Islet precursor cell (in vitro differentiated cells): ENCODE measurements around the gene ZNF573.
"Not testable (repeated sequence)": the region's sequence is repeated elsewhere in the genome, so short reads cannot be mapped to it uniquely, and the experiment has no call there.

Experiments used
- DNase-seq: peaks from one replicate; pipeline ENCODE4 v3.0.0-alpha.2; 2018

Gene ZNF573

DNA sequence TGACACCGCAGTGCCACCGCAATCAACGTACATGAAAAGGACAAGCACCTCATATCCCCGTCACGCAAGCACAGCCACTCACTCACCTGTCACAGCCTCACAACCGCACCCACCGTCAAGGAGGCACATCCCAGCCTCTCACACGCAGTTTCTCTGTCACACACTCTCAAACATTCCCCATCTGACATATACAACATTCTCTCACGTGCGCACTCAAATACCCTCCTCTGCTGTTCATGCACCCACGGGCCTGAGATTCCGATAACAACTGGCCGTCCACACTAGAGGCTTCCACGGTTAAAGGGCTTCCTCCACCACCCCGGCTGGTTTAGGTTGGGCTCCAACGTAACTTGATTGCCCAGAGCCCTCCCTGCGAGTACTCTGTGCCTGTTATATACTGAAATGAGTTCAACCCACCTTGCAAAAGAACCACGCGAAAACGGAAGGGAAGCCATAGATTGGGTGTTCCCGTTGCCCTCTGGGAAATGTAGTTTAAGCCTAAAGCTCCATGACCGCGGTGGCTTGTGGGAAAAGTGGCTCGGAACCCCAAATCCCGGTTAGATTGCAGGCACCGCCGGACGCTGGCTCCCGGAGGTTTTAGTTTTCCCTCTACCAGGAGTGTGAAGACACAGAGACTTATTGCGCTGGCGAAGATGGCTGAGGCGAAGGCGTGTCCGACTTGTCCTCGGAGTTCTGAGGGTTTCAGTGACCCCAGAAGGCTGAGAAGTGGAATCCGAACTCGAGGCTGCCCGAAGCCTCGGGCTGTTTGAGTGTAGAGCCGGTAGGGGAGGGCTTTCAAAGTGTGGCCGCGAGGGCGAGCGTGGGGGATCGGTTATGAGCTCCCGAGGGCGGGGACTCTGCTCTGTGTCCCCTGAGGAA is at the start of gene ZNF573:
TSS of gene ZNF573 (minus strand) at position 460 of the 879 bp plus-strand sequence. CDS start 5,857 bp downstream, outside the sequence.
- DNase-seq, result peak; percentile 90

DNA sequence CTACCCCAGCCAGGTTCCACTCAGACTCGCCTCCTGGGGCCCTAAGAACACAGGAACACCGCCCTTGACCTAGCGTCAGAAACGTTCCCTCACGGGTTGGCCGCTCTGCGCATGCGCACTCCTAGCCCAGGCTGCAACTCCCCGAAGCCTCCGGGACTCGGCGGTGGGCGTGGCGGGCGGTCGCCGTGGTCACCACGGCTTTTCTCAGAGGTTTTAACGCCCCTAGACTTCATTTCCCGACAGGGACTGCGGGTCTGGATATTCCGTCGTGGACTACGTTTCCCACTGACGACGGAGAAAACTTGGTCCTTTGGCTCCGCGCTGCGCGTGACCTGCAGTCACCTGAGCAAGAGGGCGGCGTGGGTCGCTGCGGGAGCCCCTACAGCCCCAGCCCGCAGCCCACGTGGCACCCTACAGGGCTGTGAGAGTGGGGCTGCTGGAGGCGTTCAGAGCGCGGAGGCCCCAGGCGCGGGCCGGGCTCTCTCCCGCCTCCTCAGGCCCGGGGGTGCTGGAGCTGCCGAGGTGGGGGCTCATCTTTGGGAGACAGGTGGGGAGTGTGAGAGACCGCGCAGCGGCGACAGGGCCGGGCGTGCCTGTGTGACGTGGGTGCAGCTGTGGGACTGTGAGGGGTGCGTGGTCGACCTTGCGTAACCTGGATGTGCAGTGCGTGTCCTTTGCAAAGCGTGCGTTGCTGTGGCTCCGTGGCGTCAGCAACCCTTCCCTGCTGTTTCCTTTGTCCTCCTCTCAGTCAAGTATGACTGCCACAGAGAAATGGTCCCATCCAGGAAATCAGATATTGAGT is 38.0 kb upstream of the ZNF573 start:
- DNase-seq, result peak; percentile 78

DNA sequence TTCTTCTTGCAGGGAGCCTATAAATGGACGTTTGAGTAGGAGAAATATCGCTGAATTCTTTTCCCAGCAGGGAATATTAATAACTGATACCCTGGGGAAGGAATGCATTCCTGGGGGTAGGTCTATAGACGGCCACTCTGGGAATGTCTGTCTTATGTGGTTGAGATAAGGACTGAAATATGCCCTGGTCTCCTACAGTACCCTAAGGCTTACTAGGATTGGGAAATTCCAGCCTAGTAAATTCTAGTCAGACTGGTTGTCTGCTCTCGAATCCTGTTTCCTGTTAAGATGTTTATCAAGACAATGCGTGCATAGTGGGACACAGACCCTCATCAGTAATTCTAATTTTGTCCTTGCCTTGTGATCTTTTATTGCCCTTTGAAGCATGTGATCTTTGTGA is 36.2 kb upstream of the ZNF573 start:
- not testable (repeated sequence) for DNase-seq

DNA sequence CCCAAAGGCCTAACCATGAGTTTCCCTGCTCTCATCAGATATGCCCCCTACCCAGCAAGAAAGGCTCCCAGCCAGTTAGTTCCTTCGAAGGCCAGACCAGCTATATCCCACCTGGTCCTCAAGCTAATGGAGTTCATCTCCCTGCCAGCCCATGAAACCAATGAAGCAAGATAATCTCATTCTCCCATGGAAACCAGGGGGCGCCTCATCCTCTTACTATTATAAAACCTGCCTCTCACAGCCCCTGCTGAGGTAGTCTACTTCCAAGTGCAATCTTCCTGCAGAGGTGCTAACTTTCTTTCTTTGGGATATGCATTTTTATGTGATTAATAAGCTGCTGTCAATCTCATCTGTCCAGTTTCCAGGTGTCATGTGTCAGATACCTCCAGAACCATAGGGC is 34.0 kb upstream of the ZNF573 start:
- DNase-seq, result no peak

DNA sequence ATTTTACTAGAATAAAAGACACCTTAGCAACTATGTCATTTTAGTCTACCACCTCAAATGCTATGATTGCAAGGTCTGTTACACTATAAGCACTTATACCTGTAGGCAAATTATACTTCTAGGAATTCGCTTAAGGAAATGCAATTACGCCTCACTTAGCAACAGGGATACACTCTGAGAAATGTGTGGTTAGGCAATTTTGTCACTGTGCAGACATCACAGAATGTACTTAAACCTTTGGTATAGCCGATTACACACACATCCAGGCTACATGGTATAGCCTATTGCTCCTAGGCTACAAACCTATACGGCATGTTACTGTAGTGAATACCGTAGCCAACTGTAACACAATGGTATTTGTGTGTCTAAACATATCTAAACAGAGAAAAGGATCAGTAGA is 30.0 kb upstream of the ZNF573 start:
- no peak for DNase-seq

DNA sequence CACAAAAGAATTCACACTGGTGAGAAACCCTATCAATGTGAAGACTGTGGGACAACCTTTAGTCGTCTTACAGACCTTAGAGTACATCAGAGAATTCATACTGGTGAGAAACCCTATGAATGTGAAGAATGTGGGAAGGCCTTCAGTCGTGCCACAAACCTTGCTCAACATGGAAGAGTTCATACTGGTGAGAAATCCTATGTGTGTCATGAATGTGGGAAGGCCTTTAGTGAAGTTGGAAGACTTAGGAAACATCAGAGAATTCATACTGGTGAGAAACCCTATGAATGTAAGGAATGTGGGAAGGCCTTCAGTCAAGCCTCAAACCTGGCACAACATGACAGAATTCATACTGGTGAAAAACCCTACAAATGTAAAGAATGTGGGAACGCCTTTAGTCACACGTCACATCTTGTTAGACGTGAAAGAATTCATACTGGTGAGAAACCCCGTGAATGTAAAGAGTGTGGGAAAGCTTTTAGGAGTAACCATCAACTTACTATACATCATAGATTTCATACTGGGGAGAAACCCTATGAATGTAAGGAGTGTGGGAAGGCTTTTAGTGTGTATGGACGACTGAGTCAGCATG is 24.0 kb upstream of the ZNF573 start:
- DNase-seq, result no peak

DNA sequence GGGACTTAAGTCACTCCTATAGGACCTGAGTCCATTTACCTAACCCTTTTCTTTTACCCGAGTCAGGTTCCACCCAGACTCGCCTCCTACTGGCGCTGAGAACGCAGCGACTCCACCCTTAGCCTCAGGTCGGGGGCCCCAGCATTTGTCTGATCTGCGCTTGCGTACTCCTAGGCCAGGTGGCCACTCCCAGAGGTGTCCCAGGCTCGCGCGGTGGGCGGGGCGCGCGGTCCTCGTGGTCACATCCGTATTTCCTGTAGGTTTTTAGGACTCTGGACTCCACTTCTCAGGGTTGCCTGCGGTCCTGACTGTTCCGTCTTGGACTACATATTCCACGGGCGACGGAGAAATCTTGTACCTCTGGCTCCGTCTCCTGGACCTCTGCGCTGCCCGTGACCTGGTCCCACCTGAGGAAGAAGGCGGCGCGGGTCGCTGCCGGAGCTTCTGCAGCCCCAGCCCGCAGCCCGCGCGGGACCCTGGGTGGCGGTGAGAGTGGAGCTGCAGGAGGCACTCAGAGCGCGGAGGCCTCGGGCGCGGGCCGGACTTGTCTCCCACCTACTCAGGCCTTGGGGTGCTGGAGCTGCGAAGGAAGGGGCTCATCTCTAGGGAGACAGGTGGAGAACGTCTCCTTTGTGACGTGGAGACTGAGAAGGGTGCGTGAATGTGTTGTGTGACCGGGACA is 11.0 kb upstream of the ZNF573 start:
- no peak for DNase-seq

DNA sequence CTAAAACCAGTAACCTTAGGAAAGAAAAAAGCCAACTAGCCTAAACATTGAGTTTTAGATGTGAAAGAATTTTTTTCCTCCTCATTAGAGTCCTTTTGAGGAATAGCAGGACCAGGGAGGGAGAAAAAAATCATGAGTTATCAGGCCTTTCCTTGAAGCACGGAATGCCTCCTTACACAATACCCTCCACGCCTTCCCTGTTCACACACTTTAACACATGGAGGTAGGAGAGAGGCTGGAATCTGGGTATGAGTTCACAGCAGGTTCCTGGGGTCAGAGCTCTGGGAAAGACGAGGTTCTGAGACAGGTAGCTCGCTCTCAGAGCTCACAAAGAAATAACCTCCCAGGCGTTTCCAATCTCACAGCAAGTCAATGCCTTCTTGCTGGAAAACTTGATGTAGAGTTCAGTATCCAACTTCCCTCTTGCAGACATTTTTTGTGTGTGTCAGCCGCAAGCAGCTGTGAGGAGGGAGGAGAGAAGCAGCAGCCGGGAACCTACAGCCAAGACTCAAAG is 716 bp downstream of the ZNF573 start:
- no peak for DNase-seq

DNA sequence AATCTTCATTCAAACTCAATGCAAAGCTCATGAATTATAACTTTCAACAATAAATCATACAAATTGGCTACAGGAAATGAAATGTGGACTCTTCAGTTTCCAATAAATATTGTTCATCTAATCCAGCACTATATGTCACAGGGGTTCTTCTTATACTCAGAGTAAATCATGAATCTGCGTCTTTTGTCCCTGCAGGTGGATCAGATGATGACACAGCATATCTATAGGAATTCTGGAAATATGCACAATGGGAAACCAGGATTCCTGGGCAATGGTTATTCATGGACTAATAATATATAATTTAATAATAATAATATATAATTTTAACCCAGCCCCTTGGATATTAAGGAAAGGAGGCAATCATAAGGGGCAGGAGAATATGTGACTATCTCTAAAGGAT is 8.4 kb downstream of the ZNF573 start:
- DNase-seq, result no peak

DNA sequence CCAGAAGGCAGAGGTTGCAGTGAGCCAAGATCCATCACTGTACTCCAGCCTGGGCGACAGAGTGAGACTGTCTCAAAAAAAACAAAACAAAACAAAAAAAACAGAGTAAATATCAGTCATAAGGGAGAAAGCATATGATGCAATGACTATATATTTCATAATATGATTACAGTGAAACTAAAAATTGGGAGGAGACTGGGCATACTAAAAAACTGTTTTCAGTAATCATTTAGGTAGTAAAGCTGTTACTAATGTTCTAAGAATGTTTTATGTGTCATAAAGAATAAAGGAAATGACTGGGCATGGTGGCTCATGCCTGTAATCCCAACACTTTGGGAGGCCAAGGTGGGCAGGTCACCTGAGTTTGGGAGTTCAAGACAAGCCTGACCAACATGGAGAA is 15.9 kb downstream of the ZNF573 start:
- no peak for DNase-seq

DNA sequence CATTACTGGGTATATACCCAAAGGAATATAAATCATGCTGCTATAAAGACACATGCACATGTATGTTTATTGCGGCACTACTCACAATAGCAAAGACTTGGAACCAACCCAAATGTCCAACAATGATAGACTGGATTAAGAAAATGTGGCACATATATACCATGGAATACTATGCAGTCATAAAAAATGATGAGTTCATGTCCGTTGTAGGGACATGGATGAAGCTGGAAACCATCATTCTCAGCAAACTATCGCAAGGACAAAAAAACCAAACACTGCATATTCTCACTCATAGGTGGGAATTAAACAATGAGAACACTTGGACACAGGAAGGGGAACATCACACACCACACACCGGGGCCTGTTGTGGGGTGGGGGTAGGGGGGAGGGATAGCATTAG is 21.7 kb downstream of the ZNF573 start:
- not testable (repeated sequence) for DNase-seq

DNA sequence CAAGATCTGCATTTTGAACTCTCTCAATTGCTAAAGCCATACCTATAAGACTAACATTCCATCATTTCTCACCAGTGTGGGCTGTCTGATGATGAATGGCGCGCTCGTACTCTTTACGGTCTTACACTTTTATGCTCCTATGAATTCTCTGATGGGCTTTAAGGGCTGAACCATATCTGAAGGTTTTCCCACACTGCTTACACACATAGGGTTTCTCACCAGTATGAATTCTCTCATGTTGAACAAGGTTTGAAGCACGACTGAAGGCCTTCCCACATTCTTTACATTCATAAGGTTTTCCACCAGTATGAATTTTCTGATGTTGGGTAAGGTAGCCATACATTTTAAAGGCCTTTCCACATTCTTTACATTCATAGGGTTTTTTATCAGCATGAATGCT is 41.0 kb downstream of the ZNF573 start:
- no peak for DNase-seq

DNA sequence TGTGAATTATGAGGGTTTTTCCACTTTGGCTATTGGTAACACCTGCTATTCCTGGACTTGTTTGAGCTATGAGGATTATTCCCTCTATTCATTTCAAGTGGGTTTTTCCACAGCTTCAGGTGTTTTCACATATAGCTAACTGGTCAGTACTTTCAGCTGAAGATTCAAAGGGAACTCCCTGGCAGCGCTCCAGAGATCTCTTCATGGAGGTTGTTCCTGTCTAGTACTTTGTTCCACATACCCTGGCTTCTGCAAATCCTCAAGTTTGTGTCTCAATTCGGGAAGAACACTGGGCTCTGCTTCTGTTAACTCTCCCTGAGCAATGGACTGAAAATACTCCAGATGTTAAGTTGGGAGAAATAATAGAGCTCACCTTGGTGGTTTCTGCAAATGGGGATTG is 54.2 kb downstream of the ZNF573 start:
- no peak for DNase-seq

DNA sequence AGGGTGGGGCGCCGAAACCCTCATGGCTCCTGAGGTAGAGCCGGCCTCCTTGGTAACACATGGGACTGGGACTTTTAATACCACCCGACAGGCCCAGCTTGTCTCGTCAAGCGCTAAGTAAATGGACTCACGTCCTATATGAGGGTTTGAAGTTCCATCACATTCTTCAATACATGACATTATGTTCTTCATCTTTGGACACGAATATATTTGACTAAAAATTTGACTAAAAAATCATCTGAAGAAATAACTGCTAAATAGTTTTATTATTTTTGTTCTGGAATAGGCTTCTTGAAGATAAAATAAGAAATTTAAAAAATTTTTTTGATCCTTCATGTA is 59.5 kb downstream of the ZNF573 start:
- DNase-seq, result no peak

DNA sequence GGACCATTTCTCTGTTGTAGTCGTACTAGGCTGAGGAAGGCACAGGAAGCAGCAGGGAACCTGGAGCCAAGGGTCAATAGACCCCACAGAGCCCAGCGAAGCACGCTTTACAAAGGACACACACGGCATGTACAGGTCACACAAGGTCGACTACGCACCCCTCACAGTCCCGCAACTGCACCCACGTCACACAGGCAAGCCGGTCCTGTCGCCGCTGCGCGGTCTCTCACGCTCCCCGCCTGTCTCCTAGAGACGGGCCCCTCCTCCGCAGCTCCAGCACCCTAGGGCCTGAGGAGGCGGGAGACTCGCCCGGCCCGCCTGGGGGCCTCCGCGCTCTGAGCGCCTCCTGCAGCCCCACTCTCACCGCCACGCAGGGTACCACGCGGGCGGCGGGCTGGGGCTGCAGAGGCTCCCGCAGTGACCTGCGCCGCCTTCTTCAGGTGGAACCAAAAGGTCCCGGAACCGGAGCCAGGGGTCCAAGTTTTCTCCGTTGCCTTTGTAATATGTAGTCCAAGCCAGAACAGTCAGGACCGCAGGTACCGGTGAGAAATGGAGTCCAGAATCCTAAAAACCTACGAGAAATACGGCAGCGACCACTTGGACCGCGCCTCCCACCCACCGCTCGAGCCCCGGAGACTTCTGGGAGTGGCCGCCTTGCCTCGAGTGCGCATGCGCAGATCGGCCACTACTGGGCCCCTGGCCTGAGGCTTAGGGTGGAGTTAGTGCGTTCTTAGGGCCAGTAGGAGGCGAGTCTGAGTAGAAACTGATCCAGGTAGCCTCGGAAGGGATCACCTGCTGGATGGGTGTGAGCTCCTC is 60.1 kb downstream of the ZNF573 start, which contains the start of gene ZNF607:
TSS of gene ZNF607 (minus strand) at position 651 of the 816 bp plus-strand sequence. CDS start 8,143 bp downstream, outside the sequence.
- peak; percentile 97 for DNase-seq

DNA sequence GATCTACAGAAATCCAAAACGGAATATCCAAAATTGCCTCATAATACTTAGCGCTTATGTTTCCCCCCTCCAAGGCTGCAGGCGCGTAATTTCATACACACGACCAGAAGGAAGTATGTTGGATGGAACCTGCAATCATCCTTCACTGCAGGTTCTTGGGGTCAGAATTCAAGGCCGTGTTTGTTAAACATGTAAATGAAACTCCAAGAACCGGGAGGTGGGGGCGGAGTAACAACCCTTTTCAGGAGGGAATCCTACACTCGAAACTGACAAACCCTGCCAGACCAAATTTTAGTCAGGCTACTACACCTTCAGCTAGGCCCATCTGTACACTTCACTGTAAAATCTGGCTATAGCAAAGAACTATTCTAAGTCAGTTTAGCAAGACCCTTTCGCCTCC is 61.1 kb downstream of the ZNF573 start:
- DNase-seq, result no peak

DNA sequence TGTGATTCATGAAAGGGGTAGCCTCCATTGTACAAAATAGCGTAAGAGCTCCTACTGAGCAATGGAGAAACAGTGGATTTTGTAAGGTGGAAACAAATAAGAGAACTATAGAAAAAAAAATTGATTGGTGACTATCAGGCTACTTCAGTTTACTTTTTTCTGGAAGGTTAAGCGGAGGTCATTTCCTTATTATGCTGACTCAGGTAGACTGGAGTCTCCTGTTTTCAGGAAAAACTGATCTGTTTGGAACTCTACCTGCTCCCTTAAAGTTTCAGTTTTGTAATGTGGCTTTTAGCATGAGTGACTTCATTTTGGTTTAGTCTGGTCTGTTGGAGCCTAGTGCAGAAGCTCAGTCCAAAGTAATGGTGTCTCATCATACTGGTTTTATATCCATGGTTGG is 63.2 kb downstream of the ZNF573 start:
- DNase-seq, result no peak

DNA sequence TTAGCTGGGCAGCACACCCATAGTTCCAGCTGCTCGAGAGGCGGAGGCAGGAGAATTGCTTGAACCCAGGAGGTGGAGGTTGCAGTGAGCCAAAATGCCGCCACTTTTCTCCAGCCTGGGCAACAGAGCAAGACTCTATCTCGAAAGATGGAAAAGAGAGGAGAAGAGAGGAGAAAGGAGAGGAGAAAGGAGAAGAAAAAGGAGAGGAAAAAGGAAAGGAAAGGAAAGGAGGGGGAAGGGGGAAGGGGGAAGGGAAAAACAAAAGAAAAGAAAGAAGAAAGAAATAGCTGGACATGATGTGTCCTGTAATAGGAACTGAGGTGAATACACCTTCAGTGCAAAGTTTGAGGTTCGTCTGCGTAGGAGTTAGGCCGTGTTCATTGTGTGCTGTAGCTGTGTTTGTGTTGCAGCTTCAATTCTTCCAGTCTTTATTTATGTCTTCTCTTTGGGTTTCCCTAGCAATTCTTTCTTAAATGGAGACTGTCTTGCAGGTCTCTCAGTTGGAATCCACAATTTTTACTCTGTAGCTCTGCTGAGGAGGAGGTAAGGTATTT is 73.3 kb downstream of the ZNF573 start:
- no peak for DNase-seq

DNA sequence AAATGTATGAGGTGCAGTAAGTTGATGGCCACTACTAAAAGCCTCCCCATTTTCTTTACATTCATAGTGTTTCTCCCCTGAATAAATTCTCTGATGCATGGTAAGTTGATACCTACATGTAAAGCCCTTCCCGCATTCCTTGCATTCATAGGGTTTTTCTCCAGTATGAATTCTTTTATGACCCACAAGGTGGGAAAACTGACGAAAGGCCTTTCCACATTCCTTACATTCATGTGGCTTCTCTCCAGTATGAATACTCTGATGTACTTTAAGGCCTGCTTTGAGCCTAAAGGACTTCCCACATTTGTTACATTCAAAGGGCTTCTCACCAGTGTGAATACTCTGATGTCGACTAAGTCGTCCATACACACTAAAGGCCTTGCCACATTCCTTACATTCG is 80.3 kb downstream of the ZNF573 start:
- DNase-seq, result no peak

DNA sequence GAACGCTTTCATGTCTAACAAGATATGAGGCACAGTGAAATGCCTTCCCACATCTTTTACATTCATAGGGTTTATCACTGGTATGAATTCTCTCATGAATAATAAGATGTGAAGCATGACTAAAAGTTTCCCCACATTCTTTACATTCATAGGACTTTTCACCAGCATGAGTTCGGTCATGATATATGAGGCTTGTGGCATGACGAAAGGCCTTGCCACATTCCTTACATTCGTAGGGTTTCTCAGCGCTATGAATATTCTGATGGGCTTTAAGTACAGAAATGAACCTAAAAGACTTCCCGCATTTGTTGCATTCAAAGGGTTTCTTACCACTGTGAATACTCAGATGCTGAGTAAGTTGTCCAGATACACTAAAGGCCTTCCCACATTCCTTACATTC is 81.2 kb downstream of the ZNF573 start:
- DNase-seq, result no peak

DNA sequence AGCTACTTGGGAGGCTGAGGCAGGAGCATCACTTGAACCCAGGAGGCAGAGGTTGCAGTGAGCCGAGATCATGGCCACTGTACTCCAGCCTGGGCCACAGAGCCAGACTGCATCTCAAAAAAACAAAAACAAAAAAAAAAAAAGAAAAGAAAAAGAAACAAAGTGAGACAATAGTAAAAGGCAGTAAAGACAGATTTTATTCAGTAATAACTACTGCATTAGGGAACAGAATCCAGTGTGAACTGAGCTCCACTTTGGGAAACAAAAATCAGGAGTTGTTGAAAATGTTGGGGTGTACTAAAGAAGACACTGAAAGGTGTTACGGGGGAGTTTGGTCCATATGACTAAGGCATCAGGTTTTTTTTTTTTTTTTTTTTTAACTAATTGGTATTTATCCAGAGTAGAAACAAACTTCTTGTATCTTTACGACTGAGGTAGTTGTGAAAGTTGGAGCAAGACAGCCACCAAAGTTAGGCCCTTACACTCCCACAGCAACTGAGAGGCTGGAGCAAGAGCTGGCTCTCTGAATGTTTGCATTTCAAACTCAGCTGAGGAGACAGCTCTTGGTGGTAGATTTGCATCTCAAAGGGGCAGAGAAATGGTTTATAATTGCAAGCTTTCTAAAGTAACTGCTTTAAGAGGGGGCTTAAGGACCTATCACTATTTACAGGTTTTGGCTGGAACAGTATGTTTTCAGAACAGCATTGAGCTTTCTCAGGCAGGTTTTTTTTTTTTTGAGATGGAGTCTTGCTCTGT is 84.1 kb downstream of the ZNF573 start:
- no peak for DNase-seq
